ENCODE results near the gene CALB2. TPM values are rescaled to one million over a fixed set of nuclear protein-coding genes. Genes with fewer than 3 reads are reported as not detected.

CALB2 gene
- total and polyA plus RNA-seq, 2 experiments from 2014 or later, result 2.4 to 4.2 TPM

- no peaks in the 10 kb centered on the region for H3K79me2 ChIP-seq (replicated peaks; ENCODE audit: insufficient read depth)
- Mint-ChIP-seq H3K36me3 (ENCODE audit: low read depth) (no peaks in the 10 kb centered on the region), H3K4me1 (no peaks in the 10 kb centered on the region; the same call in 2 of the 3 replicates), H3K27ac (no peak overlapping the region), H3K27me3 (ENCODE audit: insufficient read depth, low read depth, poor library complexity) (peaks cover 4% of the 10 kb centered on the region), H3K4me3 (no peak overlapping the region), H3K9me3 (no peaks in the 10 kb centered on the region)
- TF ChIP-seq EZH2 (IDR thresholded peaks at IDR 0.05; ENCODE audit: low read depth, unreplicated experiment) (no peak), CTCF (conservative IDR thresholded peaks at IDR 0.05; ENCODE audit: low read depth in 2 of 2) (no peak), ZNF462 (CRISPR knock-in tag; IDR thresholded peaks at IDR 0.05) (no peak), CREB1 (CRISPR knock-in tag; IDR thresholded peaks at IDR 0.05; ENCODE audit: low read depth) (no peak), EZH2phosphoT487 (IDR thresholded peaks at IDR 0.05; ENCODE audit: unreplicated experiment) (no peak), STAT1 (IDR thresholded peaks at IDR 0.05; ENCODE audit: unreplicated experiment) (no peak), ZNF114 (CRISPR knock-in tag; IDR thresholded peaks at IDR 0.05) (no peak), JUNB (IDR thresholded peaks at IDR 0.05; ENCODE audit: unreplicated experiment) (no peak), REST (IDR thresholded peaks at IDR 0.05; ENCODE audit: unreplicated experiment) (no peak), NANOG (IDR thresholded peaks at IDR 0.05; ENCODE audit: borderline replicate concordance) (no peak), POLR2AphosphoS5 (IDR thresholded peaks at IDR 0.05; ENCODE audit: low read depth) (no peak)
- H3K4me1 ChIP-seq (ENCODE audit: insufficient read depth), result no peaks in the 10 kb centered on the region
- no peaks in the 10 kb centered on the region for H3K36me3 ChIP-seq (ENCODE audit: insufficient read depth)
- no peaks in the 10 kb centered on the region; the same call in 1 of the 2 replicates for H3K9me2 ChIP-seq (ENCODE audit: insufficient read depth)
- ATAC-seq (no peak), DNase-seq (ENCODE audit: low spot score) (no peak)
- H2AFZ ChIP-seq, result no peak overlapping the region
- no peak overlapping the region for H3K4me3 ChIP-seq
- H3K27me3 ChIP-seq (ENCODE audit: insufficient read depth), result no peaks in the 10 kb centered on the region
- H3K4me2 ChIP-seq, result no peak overlapping the region
- H4K20me1 ChIP-seq (replicated peaks; ENCODE audit: insufficient read depth), result no peaks in the 10 kb centered on the region
- no peak overlapping the region for H3K27ac ChIP-seq (ENCODE audit: low read depth)
- H3F3A ChIP-seq (replicated peaks; ENCODE audit: low read depth), result no peaks in the 10 kb centered on the region
Observed at GRCh38 chr16:71371237-71371636, 12.7 kb downstream of the CALB2 start.
